Measurements from ENCODE around the gene RBL2.
A peak's percentile ranks its signal among the peaks of the same experiment; 100 is the strongest.

- TF ChIP-seq CTCF (IDR thresholded peaks at IDR 0.05 in 8 of 11, conservative IDR thresholded peaks at IDR 0.05 in 3 of 11): no peak
- TF ChIP-seq POLR2AphosphoS5 (IDR thresholded peaks at IDR 0.05): peak in 1 of 3 donors; percentile 53
These were observed 81.0 kb downstream of the RBL2 start for GRCh38 chr16:53515259-53515658.
